Kidney (tissue), 14 donors: ENCODE measurements around the gene HTR5A. TPM values are rescaled to one million over a fixed set of nuclear protein-coding genes. Genes with fewer than 3 reads are reported as not detected.

ENCODE experiments used
- DNase-seq, 5 donors: peaks; one replicate each; pipeline ENCODE4 v3.0.0-alpha.2; 2013 to 2020
- FAIRE-seq: peaks from 2 replicates; lab custom pipeline; 2012; peaks lifted over from hg19 to GRCh38; lab: Jason Lieb, UNC
- H3K27ac ChIP-seq, 2 donors: one replicate each; pipeline ENCODE4 v1.7.0; 2013; ENCODE audit warnings: low read depth in 2 of 2, low read length in 2 of 2, inconsistent platforms in 1 of 2
- H3K27me3 ChIP-seq: one replicate; pipeline ENCODE4 v1.7.1; 2013; ENCODE audit warnings: low read length, inconsistent platforms; ENCODE audit not compliant: control insufficient read depth, insufficient read depth
- H3K36me3 ChIP-seq, 3 donors: one replicate each; pipeline versions ENCODE4 v1.7.0 to v1.7.1; 2013; ENCODE audit warnings: low read length in 3 of 3, control low read depth in 1 of 3, inconsistent platforms in 1 of 3; ENCODE audit not compliant: insufficient read depth in 3 of 3, control insufficient read depth in 2 of 3
- H3K4me1 ChIP-seq, 3 donors: one replicate each; pipeline versions ENCODE4 v1.7.0 to v1.7.1; 2013; ENCODE audit warnings: low read length in 3 of 3, inconsistent platforms in 1 of 3, low read depth in 1 of 3; ENCODE audit not compliant: control insufficient read depth in 2 of 3, insufficient read depth in 2 of 3
- H3K4me3 ChIP-seq, 3 donors: one replicate each; pipeline versions ENCODE4 v1.7.0 to v1.8.1; 2013; ENCODE audit warnings: low read length in 3 of 3, control low read depth in 1 of 3, inconsistent platforms in 1 of 3
- H3K9ac ChIP-seq, 3 donors: one replicate each; pipeline versions ENCODE4 v1.7.0 to v1.7.1; 2013; ENCODE audit warnings: low read length in 3 of 3, control low read depth in 1 of 3, inconsistent platforms in 1 of 3
- H3K9me3 ChIP-seq, 3 donors: one replicate each; pipeline versions ENCODE4 v1.7.0 to v1.7.1; 2013; ENCODE audit warnings: low read length in 3 of 3, control low read depth in 1 of 3, inconsistent platforms in 1 of 3; ENCODE audit not compliant: control insufficient read depth in 2 of 3, insufficient read depth in 1 of 3
- CTCF ChIP-seq: IDR thresholded peaks from 3 replicates; pipeline ENCODE4 v1.5.1; 2012; ENCODE audit warnings: mild to moderate bottlenecking, moderate library complexity, borderline replicate concordance; ENCODE audit not compliant: insufficient read depth; ENCODE audit errors: extremely low read depth
- intact Hi-C: fragments of 100-400 bp; cut with DNase I; formaldehyde crosslinking; loops from one replicate; pipeline ENCODE4 v1.11.1; 2022
- polyA plus RNA-seq: library from polyadenylated mRNA; stranded (reverse); fragments of 350-450 nt; fragmentation: Illumina TruSeq; extraction: RNeasy Lipid Tissue Mini Kit (QIAGEN cat#74804); gene quantifications from one replicate; pipeline ENCODE4 v1.2.3, GENCODE V29; 2014; ENCODE audit warnings: low read depth, low replicate concordance; ENCODE audit not compliant: insufficient read depth
- total RNA-seq: library from RNA; stranded (reverse); fragmentation: NEBNext Ultra II Directional; extraction: Animal tissue kit (Norgen Biotek cat#: 25700); gene quantifications from one replicate; pipeline ENCODE4 v1.2.1, GENCODE V29; 2021
- donor health status: control.
- donor health status: control.
- donor health status: control.
- donor health status: control.
- donor health status: control.
- donor health status: DM: yes; HTN: yes; CAD: no.
- donor health status: Normal renal cell carcinoma (clear cell type).

Gene HTR5A
- total and polyA plus RNA-seq, 2 donors from 2014 or later = not detected

DNA sequence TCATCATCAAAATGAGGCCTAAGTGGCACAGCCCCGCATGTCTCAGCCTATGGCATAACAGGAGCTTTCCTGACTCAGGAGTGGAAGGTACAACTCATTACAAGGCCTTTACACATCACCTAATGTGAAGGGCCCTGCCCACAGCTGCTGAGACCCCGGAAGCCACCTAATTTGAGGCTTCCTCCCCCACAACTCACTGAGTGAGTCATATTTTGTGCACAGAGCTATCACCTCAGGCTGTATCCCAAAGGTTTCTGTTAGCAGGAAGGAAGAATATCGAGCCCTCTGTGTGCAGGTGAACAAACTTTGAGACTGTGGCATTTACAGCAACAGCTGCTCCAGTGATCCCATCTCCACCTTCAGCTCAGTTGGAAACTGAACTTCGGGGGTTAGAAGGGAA, 20.6 kb downstream of the HTR5A start:
- H3K4me1 ChIP-seq = no peaks in the 10 kb centered on the region
- no peak overlapping the region for H3K27ac ChIP-seq
- no peaks in the 10 kb centered on the region for H3K27me3 ChIP-seq
- DNase-seq (no peak), FAIRE-seq (no peak)
- H3K4me3 ChIP-seq = no peak overlapping the region
- intact Hi-C loops = no loop called here
- H3K9me3 ChIP-seq = no peaks in the 10 kb centered on the region
- no peaks in the 10 kb centered on the region for H3K36me3 ChIP-seq
- no peak for TF ChIP-seq CTCF
- no peak overlapping the region for H3K9ac ChIP-seq

DNA sequence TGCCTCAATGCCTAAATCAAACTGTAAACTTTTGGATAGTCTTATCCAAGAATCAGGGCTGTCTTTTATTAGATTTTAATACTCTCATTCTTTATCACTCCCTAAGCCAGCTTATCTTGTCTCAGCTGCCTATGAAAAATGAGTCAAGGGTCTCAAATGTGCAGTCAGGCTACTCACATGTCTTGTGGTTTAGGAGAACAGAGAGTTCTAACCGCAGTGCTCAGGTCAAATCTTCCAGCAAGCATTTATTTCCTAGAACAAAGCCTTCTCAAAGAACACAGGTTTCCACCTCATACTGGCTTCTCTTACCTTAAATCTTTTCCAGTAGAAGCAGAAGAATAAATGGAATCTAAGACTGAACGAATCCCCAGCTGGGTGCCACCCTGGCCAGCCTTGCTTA, 23.5 kb downstream of the HTR5A start:
- no peak for TF ChIP-seq CTCF
- Histone ChIP-seq H3K27me3 (no peaks in the 10 kb centered on the region), H3K9me3 (no peaks in the 10 kb centered on the region), H3K36me3 (no peaks in the 10 kb centered on the region), H3K4me3 (no peak overlapping the region), H3K4me1 (no peaks in the 10 kb centered on the region), H3K27ac (no peak overlapping the region), H3K9ac (no peak overlapping the region)
- no peak for DNase-seq
- FAIRE-seq = no peak
- intact Hi-C loops = no loop called here

- Histone ChIP-seq H3K9ac (no peak overlapping the region), H3K27me3 (no peaks in the 10 kb centered on the region), H3K4me3 (no peak overlapping the region), H3K36me3 (no peaks in the 10 kb centered on the region), H3K9me3 (no peaks in the 10 kb centered on the region), H3K27ac (no peak overlapping the region), H3K4me1 (no peaks in the 10 kb centered on the region)
- no peak for FAIRE-seq
- intact Hi-C loops = no loop called here
- no peak for TF ChIP-seq CTCF
- no peak for DNase-seq
Observed at GRCh38 chr7:155094636-155095135, 24.6 kb downstream of the HTR5A start.

- FAIRE-seq = no peak
Observed at GRCh38 chr7:155097338-155097737, 27.2 kb downstream of the HTR5A start.

More at GRCh38 chr7:155097338-155097737, 27.2 kb downstream of the HTR5A start:
- intact Hi-C loops = no loop called here
- no peaks in the 10 kb centered on the region for H3K4me1 ChIP-seq
- H3K36me3 ChIP-seq = no peaks in the 10 kb centered on the region
- no peak overlapping the region for H3K27ac ChIP-seq
- H3K4me3 ChIP-seq = no peak overlapping the region
- TF ChIP-seq CTCF = no peak
- no peak for DNase-seq
- H3K9ac ChIP-seq = no peak overlapping the region
- H3K9me3 ChIP-seq = no peaks in the 10 kb centered on the region
- H3K27me3 ChIP-seq = no peaks in the 10 kb centered on the region
